Mesothelial cell of epicardium (in vitro differentiated cells): ENCODE results near the gene PCGF1. TPM values are rescaled to one million over a fixed set of nuclear protein-coding genes. Genes with fewer than 3 reads are reported as not detected.
A peak's percentile ranks its signal among the peaks of the same experiment; 100 is the strongest.

Experiments
- DNase-seq, 2 experiments: peaks; one replicate each; pipeline ENCODE4 v3.0.0; 2021; ENCODE audit warnings: low spot score in 2 of 2; ENCODE audit not compliant: unreplicated experiment in 2 of 2
- H3K27ac Mint-ChIP-seq: 2 replicates; pipeline ENCODE4 v1.8.0; 2021; ENCODE audit warnings: mixed read lengths
- H3K27me3 Mint-ChIP-seq: 2 replicates; pipeline ENCODE4 v1.8.0; 2021; ENCODE audit warnings: low read depth, mixed read lengths
- H3K36me3 Mint-ChIP-seq: 2 replicates; pipeline ENCODE4 v1.8.0; 2021; ENCODE audit warnings: mixed read lengths
- H3K4me1 Mint-ChIP-seq: 2 replicates; pipeline ENCODE4 v1.8.0; 2021; ENCODE audit warnings: mixed read lengths
- H3K4me3 Mint-ChIP-seq: 2 replicates; pipeline ENCODE4 v1.8.0; 2021; ENCODE audit warnings: mild to moderate bottlenecking, moderate library complexity, mixed read lengths
- H3K9me3 Mint-ChIP-seq: 2 replicates; pipeline ENCODE4 v1.8.0; 2021; ENCODE audit warnings: mixed read lengths
- total RNA-seq: library from RNA; stranded (reverse); gene quantifications from 3 replicates; pipeline ENCODE4 v1.2.1, GENCODE V29; 2021
- TF ChIP-seq, protein P1 (sequence below): fragments of 200-600 bp; sonication (generic); IDR thresholded peaks from one replicate; pipeline ENCODE4 v1.5.0; 2021; ENCODE audit warnings: antibody characterized with exemption; ENCODE audit not compliant: unreplicated experiment

PCGF1 gene
- total RNA-seq, 1 donor from 2014 or later: 17.0 TPM

GRCh38 chr2:74548900-74549826 lies 41.7 kb upstream of the PCGF1 start:
- Mint-ChIP-seq H3K4me3 (peak overlapping the region; percentile 70), H3K27ac (peak overlapping the region; percentile 35), H3K36me3 (no peaks in the 10 kb centered on the region), H3K27me3 (peaks cover 8% of the 10 kb centered on the region), H3K4me1 (peaks cover 28% of the 10 kb centered on the region), H3K9me3 (no peaks in the 10 kb centered on the region)
- peak in 1 of 2 experiments; percentile 61 for DNase-seq
- TF ChIP-seq, protein P1, sequence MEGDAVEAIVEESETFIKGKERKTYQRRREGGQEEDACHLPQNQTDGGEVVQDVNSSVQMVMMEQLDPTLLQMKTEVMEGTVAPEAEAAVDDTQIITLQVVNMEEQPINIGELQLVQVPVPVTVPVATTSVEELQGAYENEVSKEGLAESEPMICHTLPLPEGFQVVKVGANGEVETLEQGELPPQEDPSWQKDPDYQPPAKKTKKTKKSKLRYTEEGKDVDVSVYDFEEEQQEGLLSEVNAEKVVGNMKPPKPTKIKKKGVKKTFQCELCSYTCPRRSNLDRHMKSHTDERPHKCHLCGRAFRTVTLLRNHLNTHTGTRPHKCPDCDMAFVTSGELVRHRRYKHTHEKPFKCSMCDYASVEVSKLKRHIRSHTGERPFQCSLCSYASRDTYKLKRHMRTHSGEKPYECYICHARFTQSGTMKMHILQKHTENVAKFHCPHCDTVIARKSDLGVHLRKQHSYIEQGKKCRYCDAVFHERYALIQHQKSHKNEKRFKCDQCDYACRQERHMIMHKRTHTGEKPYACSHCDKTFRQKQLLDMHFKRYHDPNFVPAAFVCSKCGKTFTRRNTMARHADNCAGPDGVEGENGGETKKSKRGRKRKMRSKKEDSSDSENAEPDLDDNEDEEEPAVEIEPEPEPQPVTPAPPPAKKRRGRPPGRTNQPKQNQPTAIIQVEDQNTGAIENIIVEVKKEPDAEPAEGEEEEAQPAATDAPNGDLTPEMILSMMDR: no peak

DNA sequence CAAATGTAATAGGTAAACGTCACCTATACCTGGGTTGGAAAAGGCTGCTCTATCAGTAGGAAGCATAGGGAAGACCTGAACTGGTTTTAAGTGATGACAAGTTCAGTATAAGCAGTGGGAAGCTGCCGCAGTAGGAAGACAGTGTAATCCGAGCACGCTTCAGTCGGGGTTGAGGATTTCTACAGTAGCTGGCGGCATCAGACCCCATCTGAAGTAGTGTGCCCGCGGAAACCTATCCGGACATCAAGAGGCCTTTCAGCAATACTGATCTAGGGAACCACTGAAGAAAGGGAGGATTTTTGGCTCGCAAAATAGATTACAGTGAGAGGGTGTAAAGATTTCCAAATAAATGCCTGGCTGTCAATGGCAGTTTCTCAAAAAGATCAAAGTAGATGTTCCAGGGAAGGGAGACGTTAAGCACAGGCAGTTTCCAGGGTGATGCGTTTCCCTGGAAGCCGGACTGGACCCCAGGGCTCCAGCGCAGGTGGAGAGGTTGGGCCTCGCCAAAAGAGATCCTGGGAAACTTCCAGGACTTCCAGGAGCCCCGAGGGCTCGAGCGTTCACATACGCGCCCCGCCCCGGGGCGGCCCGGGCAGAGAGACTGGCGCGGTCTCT lies 40.9 kb upstream of the PCGF1 start:
- Mint-ChIP-seq H3K4me1 (peaks cover 24% of the 10 kb centered on the region), H3K27ac (peak overlapping the region; percentile 77), H3K36me3 (no peaks in the 10 kb centered on the region)

DNA sequence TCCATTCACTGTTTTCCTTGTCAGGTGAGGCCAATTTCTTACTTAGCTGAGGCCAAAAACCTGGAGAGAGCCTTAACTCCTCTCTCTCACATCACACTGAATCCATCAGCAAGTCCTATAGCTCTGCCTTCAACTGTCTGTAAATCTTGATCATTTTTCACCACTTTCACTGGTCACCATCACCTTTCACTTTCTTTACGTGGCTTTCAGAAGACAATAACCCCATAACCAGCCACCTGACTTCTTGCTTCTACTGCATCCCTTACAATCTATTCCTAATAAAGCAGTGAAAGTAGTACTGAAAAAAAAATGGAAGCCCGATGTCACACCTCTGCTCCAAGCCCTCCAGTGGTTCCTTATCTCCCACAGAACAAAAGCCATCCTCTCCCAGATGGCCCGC lies 38.5 kb upstream of the PCGF1 start:
- Mint-ChIP-seq H3K27ac (no peak overlapping the region), H3K4me1 (peaks cover 17% of the 10 kb centered on the region), H3K4me3 (no peak overlapping the region), H3K9me3 (no peaks in the 10 kb centered on the region), H3K36me3 (peaks cover 3% of the 10 kb centered on the region), H3K27me3 (peaks cover 6% of the 10 kb centered on the region)
- DNase-seq: no peak
- TF ChIP-seq, protein P1: no peak

More for the DNA sequence above, 40.9 kb upstream of the PCGF1 start:
- peaks cover 8% of the 10 kb centered on the region for H3K27me3 Mint-ChIP-seq
- TF ChIP-seq, protein P1: no peak
- peak overlapping the region; percentile 76 for H3K4me3 Mint-ChIP-seq
- no peak for DNase-seq
- H3K9me3 Mint-ChIP-seq: no peaks in the 10 kb centered on the region

DNA sequence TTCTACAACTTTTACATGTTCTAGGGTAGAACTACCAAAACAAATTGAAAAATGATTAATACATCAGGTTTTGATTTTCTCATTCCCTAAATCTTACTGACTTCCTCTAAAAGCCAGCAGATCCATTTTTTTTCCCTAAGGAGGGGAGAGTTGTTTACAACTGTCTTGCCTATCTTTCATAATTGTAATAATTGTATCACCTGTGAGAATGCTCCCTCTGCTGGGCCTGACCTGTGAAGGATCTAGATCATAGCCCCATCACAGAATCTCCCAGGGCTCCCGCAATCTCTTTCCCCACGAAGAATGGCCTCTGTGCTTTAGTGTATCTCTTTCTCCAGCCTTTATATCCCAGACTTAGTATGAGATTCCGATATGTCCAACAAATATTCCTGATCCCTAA lies 37.1 kb upstream of the PCGF1 start:
- Mint-ChIP-seq H3K4me3 (no peak overlapping the region), H3K4me1 (peaks cover 10% of the 10 kb centered on the region)

GRCh38 chr2:74542978-74543377 lies 35.5 kb upstream of the PCGF1 start:
- peaks cover 3% of the 10 kb centered on the region for H3K36me3 Mint-ChIP-seq
- no peaks in the 10 kb centered on the region for H3K9me3 Mint-ChIP-seq
- H3K4me1 Mint-ChIP-seq: peaks cover under 1% of the 10 kb centered on the region
- no peak overlapping the region for H3K4me3 Mint-ChIP-seq
- H3K27ac Mint-ChIP-seq: no peak overlapping the region
- H3K27me3 Mint-ChIP-seq: peaks cover 4% of the 10 kb centered on the region
- TF ChIP-seq, protein P1: no peak
- no peak for DNase-seq

More for the DNA sequence above, 37.1 kb upstream of the PCGF1 start:
- Mint-ChIP-seq H3K27me3 (peaks cover 5% of the 10 kb centered on the region), H3K9me3 (no peaks in the 10 kb centered on the region), H3K27ac (no peak overlapping the region), H3K36me3 (peaks cover 3% of the 10 kb centered on the region)
- DNase-seq: no peak
- TF ChIP-seq, protein P1: no peak
